ENCODE results near the gene DRD1.

DNA sequence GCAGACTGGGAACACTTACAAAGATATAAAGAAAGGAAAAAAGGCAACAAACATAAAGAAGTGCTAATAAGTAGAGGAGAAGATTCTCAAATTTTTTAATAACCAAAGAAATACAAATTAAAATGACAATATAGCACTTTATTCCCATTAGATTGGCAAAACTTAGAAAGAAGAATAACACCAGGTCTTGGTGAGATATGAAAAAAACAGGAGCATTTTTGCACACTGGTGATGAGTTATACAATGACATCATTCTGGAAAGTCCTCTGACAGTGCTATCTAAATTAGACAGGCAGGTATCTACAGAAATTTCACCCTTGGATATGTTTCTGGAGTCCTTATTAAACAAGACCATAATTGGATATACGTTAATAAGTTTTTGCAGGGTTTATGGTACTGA lies 24.9 kb upstream of the DRD1 start:
- TF ChIP-seq, protein P1, sequence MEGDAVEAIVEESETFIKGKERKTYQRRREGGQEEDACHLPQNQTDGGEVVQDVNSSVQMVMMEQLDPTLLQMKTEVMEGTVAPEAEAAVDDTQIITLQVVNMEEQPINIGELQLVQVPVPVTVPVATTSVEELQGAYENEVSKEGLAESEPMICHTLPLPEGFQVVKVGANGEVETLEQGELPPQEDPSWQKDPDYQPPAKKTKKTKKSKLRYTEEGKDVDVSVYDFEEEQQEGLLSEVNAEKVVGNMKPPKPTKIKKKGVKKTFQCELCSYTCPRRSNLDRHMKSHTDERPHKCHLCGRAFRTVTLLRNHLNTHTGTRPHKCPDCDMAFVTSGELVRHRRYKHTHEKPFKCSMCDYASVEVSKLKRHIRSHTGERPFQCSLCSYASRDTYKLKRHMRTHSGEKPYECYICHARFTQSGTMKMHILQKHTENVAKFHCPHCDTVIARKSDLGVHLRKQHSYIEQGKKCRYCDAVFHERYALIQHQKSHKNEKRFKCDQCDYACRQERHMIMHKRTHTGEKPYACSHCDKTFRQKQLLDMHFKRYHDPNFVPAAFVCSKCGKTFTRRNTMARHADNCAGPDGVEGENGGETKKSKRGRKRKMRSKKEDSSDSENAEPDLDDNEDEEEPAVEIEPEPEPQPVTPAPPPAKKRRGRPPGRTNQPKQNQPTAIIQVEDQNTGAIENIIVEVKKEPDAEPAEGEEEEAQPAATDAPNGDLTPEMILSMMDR (IDR thresholded peaks at IDR 0.05; ENCODE audit: insufficient read depth, low read length, poor library complexity, severe bottlenecking) = no peak
- no peak for TF ChIP-seq EZH2phosphoT487 (conservative IDR thresholded peaks at IDR 0.05; ENCODE audit: low read length)
